K562 (cell line): ENCODE measurements around the gene OR9A2. TPM values are rescaled to one million over a fixed set of nuclear protein-coding genes. Genes with fewer than 3 reads are reported as not detected.

Source experiments
- ATAC-seq: fragments of 200-7000 bp; cut with Tn5 transposase; 3 replicates; pipeline ENCODE4 v1.9.1; 2020; ENCODE audit warnings: moderate library complexity
- BruUV-seq: library from RNA; stranded (reverse); fragments of 400-500 nt; replicated peaks from 2 replicates; lab custom pipeline; 2021; lab: Mats Ljungman, UMichigan
- CTCF ChIA-PET: fragments of 300-600 bp; formaldehyde crosslinking; extraction: SDS; loops from one replicate; lab custom pipeline; 2021; ENCODE audit warnings: low intra/inter-chr PET ratio; lab: Yijun Ruan, JAX
- POLR2A ChIA-PET: fragments of 300-600, 350-650 bp; sonication (Branson Sonifier 250); formaldehyde crosslinking; extraction: SDS; loops from one replicate; lab custom pipeline; 2021; ENCODE audit warnings: antibody characterized with exemption, inconsistent platforms; lab: Yijun Ruan, JAX
- DNase-seq, 4 experiments: peaks; one replicate each; pipeline versions ENCODE4 v3.0.0 to v3.0.0-alpha.2; 2011 to 2018; ENCODE audit warnings: low spot score in 3 of 4, mixed read lengths in 3 of 4; ENCODE audit errors: extremely low read depth in 1 of 4
- FAIRE-seq: peaks from 2 replicates; lab custom pipeline; 2011; peaks lifted over from hg19 to GRCh38; lab: Jason Lieb, UNC
- H2AFZ ChIP-seq: 2 replicates; pipeline ENCODE4 v1.6.0; 2011; ENCODE audit warnings: low read depth, low read length, control low read depth, inconsistent platforms
- H3K27ac ChIP-seq: fragments of 200-600 bp; 3 replicates; pipeline ENCODE4 v1.8.0; 2011; ENCODE audit warnings: low read depth, mild to moderate bottlenecking, control low read depth, inconsistent platforms, low read length, moderate library complexity, mixed read lengths; ENCODE audit errors: extremely low read depth
- H3K27me3 ChIP-seq, 2 experiments: fragments of 300-600 bp in 1 of 2; 2 replicates in 1 of 2; 3 replicates in 1 of 2; pipeline versions ENCODE4 v1.6.0 to v1.8.0; 2011; ENCODE audit warnings: inconsistent platforms in 2 of 2, low read length in 2 of 2, mild to moderate bottlenecking in 1 of 2, mixed read lengths in 1 of 2, moderate library complexity in 1 of 2; ENCODE audit not compliant: control insufficient read depth in 2 of 2, insufficient read depth in 2 of 2
- H3K36me3 ChIP-seq: fragments of 300-600 bp; 3 replicates; pipeline ENCODE4 v1.8.0; 2011; ENCODE audit warnings: mild to moderate bottlenecking, low read length, inconsistent platforms; ENCODE audit not compliant: control insufficient read depth, insufficient read depth
- H3K4me1 ChIP-seq, 2 experiments: fragments of 200-600 bp in 1 of 2; replicated peaks in 1 of 2; 2 replicates in 1 of 2; 3 replicates in 1 of 2; pipeline versions ENCODE4 v1.5.1 to v1.8.0; 2011; ENCODE audit warnings: inconsistent platforms in 2 of 2, low read length in 2 of 2, mild to moderate bottlenecking in 1 of 2, mixed read lengths in 1 of 2, moderate library complexity in 1 of 2; ENCODE audit not compliant: control insufficient read depth in 2 of 2, insufficient read depth in 2 of 2
- H3K4me2 ChIP-seq: 2 replicates; pipeline ENCODE4 v1.6.1; 2011; ENCODE audit warnings: low read length, control low read depth, inconsistent platforms, mixed read lengths; ENCODE audit not compliant: insufficient read depth
- H3K4me3 ChIP-seq: fragments of 200-600 bp; sonication (generic), shearing (Covaris generic); 2 replicates; pipeline ENCODE4 v1.5.1; 2016; ENCODE audit warnings: control low read depth, inconsistent platforms
- H3K79me2 ChIP-seq: fragments of 200-600 bp; 3 replicates; pipeline ENCODE4 v1.8.0; 2011; ENCODE audit warnings: low read length, inconsistent platforms; ENCODE audit not compliant: control insufficient read depth, insufficient read depth
- H3K9ac ChIP-seq, 2 experiments: 2 replicates each; pipeline versions ENCODE4 v1.6.0 to v1.6.1; 2011; ENCODE audit warnings: low read depth in 2 of 2, low read length in 2 of 2, control low read depth in 1 of 2, inconsistent platforms in 1 of 2, mild to moderate bottlenecking in 1 of 2, mixed read lengths in 1 of 2; ENCODE audit not compliant: insufficient read depth in 1 of 2
- H3K9me1 ChIP-seq: one replicate; pipeline ENCODE4 v1.6.0; 2011; ENCODE audit warnings: inconsistent platforms, mild to moderate bottlenecking, low read length, moderate library complexity; ENCODE audit not compliant: control insufficient read depth, insufficient read depth
- H3K9me3 ChIP-seq: replicated peaks from 2 replicates; pipeline ENCODE4 v1.5.1; 2011; ENCODE audit warnings: low read depth, low read length, inconsistent platforms; ENCODE audit not compliant: control insufficient read depth, insufficient read depth
- H4K20me1 ChIP-seq: replicated peaks from 2 replicates; pipeline ENCODE4 v1.6.1; 2011; ENCODE audit warnings: low read length, inconsistent platforms, mixed read lengths; ENCODE audit not compliant: control insufficient read depth, insufficient read depth
- BRF1 ChIP-seq: IDR thresholded peaks from 3 replicates; pipeline ENCODE4 v1.6.1; 2011; ENCODE audit warnings: borderline replicate concordance, mild to moderate bottlenecking; ENCODE audit not compliant: insufficient read length; ENCODE audit errors: extremely low read depth
- MBD2 ChIP-seq: sonication (generic); IDR thresholded peaks from 2 replicates; pipeline ENCODE4 v1.6.1; 2016; ENCODE audit warnings: low read depth, borderline replicate concordance
- SIRT6 ChIP-seq: IDR thresholded peaks from one replicate; pipeline ENCODE4 v1.6.1; 2012; ENCODE audit warnings: low read depth, mild to moderate bottlenecking, control low read depth, inconsistent platforms, low read length, moderate library complexity
- SMAD1 ChIP-seq: fragments of 150-350 bp; IDR thresholded peaks from 2 replicates; pipeline ENCODE4 v1.6.1; 2014; ENCODE audit warnings: low read length, low read depth; ENCODE audit not compliant: partially characterized antibody
- TAF15 ChIP-seq: fragments of 200-400 bp; formaldehyde crosslinking; IDR thresholded peaks from 2 replicates; pipeline ENCODE4 v1.6.1; 2017; ENCODE audit warnings: mild to moderate bottlenecking, low read depth, low read length, moderate library complexity
- ZNF224 ChIP-seq: sonication (generic); formaldehyde crosslinking; IDR thresholded peaks from 2 replicates; pipeline ENCODE4 v1.8.0; 2022; ENCODE audit warnings: mild to moderate bottlenecking, missing genetic modification reagents
- ZNF696 ChIP-seq: fragments of 250-450 bp; sonication (Bioruptor Pico); conservative IDR thresholded peaks from 2 replicates; pipeline ENCODE4 v1.4.0; 2020; ENCODE audit warnings: mild to moderate bottlenecking, moderate library complexity
- ZSCAN32 ChIP-seq: fragments of 450-650 bp; formaldehyde crosslinking; IDR thresholded peaks from 2 replicates; pipeline ENCODE4 v1.4.0; 2020; ENCODE audit warnings: mild to moderate bottlenecking, moderate library complexity
- WGBS: fragments of 100-300 bp; shearing (Covaris generic); methylation state at CpG from one replicate; pipeline ENCODE4 v1.1.6; 2016; ENCODE audit warnings: low coverage, mixed read lengths; ENCODE audit not compliant: insufficient coverage; ENCODE audit errors: missing lambda C conversion rate; 5-methylcytosine and 5-hydroxymethylcytosine counted together
- in situ Hi-C: fragments of 300-500 bp; cut with MboI; formaldehyde crosslinking; loops from 4 replicates; pipeline ENCODE4 v1.15.0; 2018; ENCODE audit warnings: inconsistent platforms, mixed read lengths
- intact Hi-C: fragments of 100-400 bp; cut with micrococcal nuclease; formaldehyde crosslinking; loops from 2 replicates; pipeline ENCODE4 v1.14.2; 2022
- polyA plus RNA-seq, 8 experiments: library from polyadenylated mRNA; depleted of rRNA in 4 of 8; stranded (reverse) in 5 of 8; unstranded in 3 of 8; fragments of >200 nt; fragmentation: Nextera tagmentation in 2 of 8; fragmentation: Illumina TruSeq in 1 of 8; extraction: Ambion mirVana in 2 of 8; extraction: Trizol in 1 of 8; gene quantifications; 2 replicates each; pipeline versions ENCODE4 v1.2.1 to v1.2.3, GENCODE V29; 2011 to 2014; ENCODE audit warnings: inconsistent platforms in 1 of 8, missing spikeins in 1 of 8
- total RNA-seq, 7 experiments: library from RNA; depleted of rRNA in 6 of 7; stranded (reverse); fragments of >200 nt in 6 of 7; fragmentation: Illumina TruSeq in 2 of 7; extraction: Trizol in 2 of 7; gene quantifications; 2 replicates each; pipeline versions ENCODE4 v1.2.1 to v1.2.3, GENCODE V29; 2011 to 2021; ENCODE audit warnings: low replicate concordance in 1 of 7
- TF ChIP-seq, protein P1 (sequence below), 2 experiments: fragments of 450-650 bp in 1 of 2; sonication (generic) in 1 of 2; formaldehyde crosslinking in 1 of 2; IDR thresholded peaks in 1 of 2; conservative IDR thresholded peaks in 1 of 2; 2 replicates each; pipeline versions ENCODE4 v1.6.1 to v1.8.1; 2016 to 2023; ENCODE audit warnings: mild to moderate bottlenecking in 2 of 2, moderate library complexity in 2 of 2, inconsistent platforms in 1 of 2, missing genetic modification reagents in 1 of 2

Gene OR9A2
- total and polyA plus RNA-seq, 9 of the 15 experiments (the other 6 are each of a cell fraction or from before 2014, with no cell fraction given): not detected

DNA sequence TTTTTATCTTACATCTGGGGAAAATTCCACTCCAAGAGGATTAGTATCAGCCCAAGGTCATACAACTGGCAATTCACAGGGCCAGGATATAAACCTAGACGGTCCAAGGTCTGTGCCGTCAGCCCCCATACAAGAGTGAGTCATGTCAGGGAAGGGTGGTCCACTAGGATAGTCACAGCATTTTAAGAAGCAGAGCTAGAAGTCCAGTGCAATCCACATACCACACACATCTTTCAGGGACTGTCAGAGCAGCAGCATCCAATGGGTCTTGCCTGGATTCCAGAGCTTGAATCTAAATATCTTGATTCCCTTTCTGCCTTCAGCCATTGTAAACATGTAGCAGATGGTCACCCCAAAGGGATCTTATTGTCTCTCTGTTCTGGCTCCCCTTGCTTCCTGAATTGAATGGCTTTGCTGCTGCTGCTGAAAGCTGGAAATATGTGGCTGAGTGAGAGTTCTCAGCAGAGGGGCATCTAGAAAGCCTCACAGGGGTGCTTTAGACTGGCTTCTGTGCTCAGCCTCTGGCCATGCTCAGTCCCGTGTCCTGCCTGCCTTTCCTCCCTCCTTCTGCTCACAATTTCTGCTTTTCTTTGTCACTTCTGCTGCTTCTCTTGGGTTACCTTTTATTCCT is 15.3 kb upstream of the OR9A2 start (continued):
- TF ChIP-seq BRF1 (no peak), SMAD1 (no peak), ZNF224 (CRISPR knock-in tag) (no peak), SIRT6 (no peak), ZNF696 (CRISPR knock-in tag) (no peak)
- TF ChIP-seq, protein P1, sequence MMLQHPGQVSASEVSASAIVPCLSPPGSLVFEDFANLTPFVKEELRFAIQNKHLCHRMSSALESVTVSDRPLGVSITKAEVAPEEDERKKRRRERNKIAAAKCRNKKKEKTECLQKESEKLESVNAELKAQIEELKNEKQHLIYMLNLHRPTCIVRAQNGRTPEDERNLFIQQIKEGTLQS (IDR thresholded peaks at IDR 0.05): no peak
- TF ChIP-seq, protein P1 (CRISPR knock-in tag; conservative IDR thresholded peaks at IDR 0.05): no peak
- TF ChIP-seq, all 486 proteins: peak for 0

DNA sequence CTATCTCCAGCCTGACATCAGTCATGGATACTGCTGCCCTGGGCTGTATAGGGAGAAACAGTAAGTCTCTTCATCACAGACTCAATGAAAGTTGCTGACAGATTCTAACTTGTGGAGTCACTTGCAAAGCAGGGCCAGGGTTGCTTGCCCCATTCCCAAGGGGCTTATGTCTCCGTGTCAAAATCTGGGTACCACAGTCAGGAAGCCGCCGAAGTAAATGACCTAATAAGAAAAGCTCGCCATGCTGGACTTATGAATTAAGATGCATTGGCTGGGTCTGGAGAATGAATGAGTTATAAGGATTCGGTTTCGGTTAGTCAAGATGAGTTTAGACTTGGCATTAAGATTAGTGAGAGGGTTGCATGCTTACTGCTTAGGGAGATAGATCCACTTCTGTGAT is 14.4 kb upstream of the OR9A2 start:
- no peaks in the 10 kb centered on the region for H3K9me1 ChIP-seq
- intact Hi-C loops: no loop called here
- ATAC-seq: no peak
- H2AFZ ChIP-seq: no peak overlapping the region
- WGBS: 0% methylated on average over 6 of the region's 6 CpGs
- H3K79me2 ChIP-seq: no peaks in the 10 kb centered on the region
- DNase-seq: no peak
- no peaks in the 10 kb centered on the region for H3K36me3 ChIP-seq
- ChIA-PET POLR2A (interaction anchor here (0.6 kb wide), 1 partner anchor 18 kb away, joined by 3 read pairs; no protein-coding TSS in a partner anchor), CTCF (no interaction called here)
- TF ChIP-seq ZSCAN32 (CRISPR knock-in tag): no peak
- TF ChIP-seq TAF15: no peak
- TF ChIP-seq MBD2: no peak
- H3K27me3 ChIP-seq: peaks cover 6 to 8% of the 10 kb centered on the region in 2 experiments; a peak in 4 of 5 replicates
- no peak overlapping the region for H3K4me3 ChIP-seq
- H3K4me2 ChIP-seq: no peak overlapping the region
- H4K20me1 ChIP-seq: no peaks in the 10 kb centered on the region
- no peaks in the 10 kb centered on the region for H3K9me3 ChIP-seq
- H3K27ac ChIP-seq: no peak overlapping the region
- H3K9ac ChIP-seq: no peak overlapping the region
- FAIRE-seq: no peak
- in situ Hi-C loops: no loop called here
- no peaks in the 10 kb centered on the region for H3K4me1 ChIP-seq
- no TSS peak for BruUV-seq
